ENCODE results near the gene OR51I2.
A peak's percentile ranks its signal among the peaks of the same experiment; 100 is the strongest.

The OR51I2 gene, protein sequence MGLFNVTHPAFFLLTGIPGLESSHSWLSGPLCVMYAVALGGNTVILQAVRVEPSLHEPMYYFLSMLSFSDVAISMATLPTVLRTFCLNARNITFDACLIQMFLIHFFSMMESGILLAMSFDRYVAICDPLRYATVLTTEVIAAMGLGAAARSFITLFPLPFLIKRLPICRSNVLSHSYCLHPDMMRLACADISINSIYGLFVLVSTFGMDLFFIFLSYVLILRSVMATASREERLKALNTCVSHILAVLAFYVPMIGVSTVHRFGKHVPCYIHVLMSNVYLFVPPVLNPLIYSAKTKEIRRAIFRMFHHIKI

DNA sequence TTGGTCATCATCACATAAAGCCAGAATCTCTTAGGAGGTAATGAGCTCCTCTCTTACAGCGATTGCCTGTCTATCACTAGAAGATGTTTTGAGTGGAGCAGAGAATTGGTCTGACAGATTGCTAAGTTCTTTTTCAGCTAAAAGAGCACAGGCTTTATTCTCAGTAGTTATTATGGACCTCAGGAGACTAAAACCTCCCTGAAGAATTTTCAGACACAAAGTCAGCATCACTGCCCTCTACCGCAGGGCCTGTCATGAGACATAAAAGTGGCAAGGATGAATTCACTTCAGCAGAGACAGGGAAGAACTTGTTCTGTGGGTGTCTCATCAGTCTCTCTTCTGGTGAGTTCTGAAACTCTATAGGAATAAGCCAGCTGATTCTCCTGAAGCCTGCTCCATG, at the start of gene OR51I2:
TSS of gene OR51I2 (plus strand) at position 301 of the 400 bp plus-strand sequence. CDS start 4,166 bp downstream, outside the sequence.
- no peak for DNase-seq (ENCODE audit: low spot score)

- DNase-seq (ENCODE audit: low spot score) = no peak
These were observed 44.0 kb upstream of the OR51I2 start for GRCh38 chr11:5405173-5405572.

- no peak for DNase-seq (ENCODE audit: low spot score)
These were observed 28.1 kb upstream of the OR51I2 start for GRCh38 chr11:5420993-5421392.

DNA sequence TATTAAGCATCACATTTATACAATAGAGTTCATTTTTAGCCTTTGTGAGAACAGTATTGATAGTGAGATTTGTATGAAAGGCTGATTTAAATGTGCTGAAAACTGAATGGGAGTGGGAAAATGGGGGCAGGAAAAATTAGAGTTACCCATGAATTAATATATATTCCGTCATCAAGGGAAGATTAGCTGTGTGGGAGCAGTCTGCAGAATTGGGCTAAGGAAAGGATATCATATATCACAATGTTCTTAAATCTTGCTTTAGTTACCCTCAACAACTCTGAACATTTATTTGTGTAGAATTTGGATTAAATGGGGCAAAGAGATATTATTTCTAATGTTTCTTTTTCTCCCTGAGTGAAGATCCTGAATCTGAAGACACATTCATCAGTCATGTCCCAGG, 27.3 kb upstream of the OR51I2 start, which contains the start of gene OR51Q1:
TSS of gene OR51Q1 (plus strand) at position 301 of the 400 bp plus-strand sequence. CDS start at position 391, 90 bp downstream.
- DNase-seq (ENCODE audit: low spot score) = no peak

GRCh38 chr11:5423131-5423530, 26.0 kb upstream of the OR51I2 start:
- DNase-seq (ENCODE audit: low spot score) = no peak

DNA sequence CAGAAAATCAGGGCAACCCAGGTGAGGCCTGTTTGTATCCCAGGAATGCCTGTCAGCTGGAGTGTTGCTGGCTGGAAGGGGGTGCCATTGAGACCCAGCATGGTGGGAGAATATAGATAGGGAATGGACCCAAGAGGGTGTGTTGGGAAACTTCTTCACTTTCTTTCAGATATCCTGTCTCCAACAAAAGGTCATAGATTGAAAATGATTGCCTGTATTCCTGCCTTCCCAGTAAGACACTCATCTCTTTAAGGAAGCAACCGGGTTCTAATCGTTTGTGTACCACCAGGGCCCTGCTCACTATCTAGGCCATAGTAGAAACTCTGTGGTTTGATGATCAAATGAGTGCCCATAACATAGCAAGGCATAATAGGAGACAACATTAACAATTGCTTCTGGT, 7.7 kb upstream of the OR51I2 start, which contains the start of gene OR51I1:
TSS of gene OR51I1 (minus strand) at position 101 of the 400 bp plus-strand sequence. CDS start at position 101, 0 bp downstream.
- no peak for DNase-seq (ENCODE audit: low spot score)

DNA sequence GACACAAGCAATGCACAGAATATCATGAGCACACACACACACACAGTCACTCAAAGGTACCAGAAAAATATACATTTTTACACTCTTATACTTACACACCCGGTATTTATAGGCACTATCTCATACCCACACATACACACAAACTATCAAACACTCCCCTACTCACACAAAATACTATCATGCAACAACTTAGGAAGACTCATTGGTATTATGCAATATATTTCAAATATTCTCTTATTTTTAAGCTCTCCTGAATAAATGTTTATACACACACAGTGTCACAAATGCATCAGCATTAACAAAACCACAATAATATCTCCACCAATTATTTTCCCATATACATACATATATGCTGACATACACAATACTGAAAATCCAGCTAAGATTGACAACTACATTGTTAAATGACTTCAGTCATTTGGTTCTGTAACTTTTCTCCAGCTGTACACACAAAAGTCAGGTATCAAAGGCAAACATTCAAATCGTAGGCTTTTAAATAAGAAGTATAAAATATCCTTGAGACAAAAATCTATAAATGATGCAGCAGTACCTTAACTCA, 5.2 kb upstream of the OR51I2 start:
- DNase-seq (ENCODE audit: low spot score) = no peak

DNA sequence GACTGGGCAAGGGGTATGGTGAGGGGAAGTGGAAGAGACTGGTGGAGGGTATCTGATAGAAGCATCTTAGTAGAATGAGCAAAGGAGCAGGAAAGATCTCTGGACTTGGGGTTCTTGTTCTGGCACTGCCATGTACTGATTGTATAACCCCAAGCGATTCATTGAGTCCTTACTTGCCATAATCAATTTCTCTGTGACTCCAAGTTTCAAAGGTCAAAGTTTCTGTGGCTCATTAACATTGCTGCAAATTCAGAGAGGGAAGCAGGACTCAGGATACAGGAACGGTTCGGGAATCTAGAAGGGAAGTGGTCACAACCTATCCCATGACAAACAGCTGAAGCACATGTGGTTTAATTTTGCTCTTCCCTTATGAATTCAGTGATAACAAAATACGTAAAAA, 309 bp downstream of the OR51I2 start:
- DNase-seq (ENCODE audit: low spot score) = no peak

- DNase-seq (ENCODE audit: low spot score) = no peak
These were observed 12.0 kb downstream of the OR51I2 start for GRCh38 chr11:5460983-5461621.

DNA sequence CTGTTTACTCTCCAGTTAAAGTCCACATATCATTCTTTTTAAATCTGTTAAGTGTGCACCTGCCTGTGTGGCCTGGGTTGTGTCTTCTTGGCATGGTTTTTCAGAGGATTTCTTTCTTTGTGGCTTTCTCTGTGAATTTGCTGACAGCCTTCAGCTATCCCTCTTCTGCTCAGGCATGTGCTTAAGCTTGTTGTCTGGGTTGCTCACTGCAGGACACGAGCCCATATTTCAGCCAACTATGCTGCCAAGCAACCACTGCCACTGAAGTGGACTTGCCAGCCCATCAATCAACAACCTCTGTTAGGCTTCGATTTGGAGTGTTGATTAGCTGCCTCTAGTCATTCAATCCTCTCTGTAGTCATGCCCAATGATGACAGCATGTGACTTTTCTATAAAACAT, 18.4 kb downstream of the OR51I2 start:
- no peak for DNase-seq (ENCODE audit: low spot score)

- DNase-seq (ENCODE audit: low spot score) = no peak
These were observed 24.8 kb downstream of the OR51I2 start for GRCh38 chr11:5473921-5474320.

- DNase-seq (ENCODE audit: low spot score) = peak; percentile 60
These were observed 27.2 kb downstream of the OR51I2 start for GRCh38 chr11:5476186-5476819.

- DNase-seq (ENCODE audit: low spot score) = no peak
These were observed 36.9 kb downstream of the OR51I2 start for GRCh38 chr11:5486003-5486402.

DNA sequence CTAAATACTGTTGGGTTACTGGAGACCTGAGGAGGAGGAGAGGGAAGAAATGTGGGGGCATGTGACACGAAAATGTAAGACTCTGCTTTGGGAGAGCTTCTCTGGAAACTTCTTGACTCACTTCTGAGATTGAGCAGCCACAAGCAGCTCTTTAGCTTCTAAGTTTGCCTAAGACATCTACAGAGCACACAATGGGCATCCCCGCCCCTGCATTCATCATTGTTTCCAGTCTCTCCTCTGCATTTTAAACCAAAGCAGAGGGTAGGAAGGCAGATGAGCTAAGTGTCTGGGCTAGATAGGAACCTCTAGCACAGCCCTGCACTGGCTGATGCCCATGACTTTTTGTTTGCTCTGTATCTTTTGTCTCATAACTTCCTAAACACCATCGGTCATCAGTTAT, 37.3 kb downstream of the OR51I2 start:
- no peak for DNase-seq (ENCODE audit: low spot score)

DNA sequence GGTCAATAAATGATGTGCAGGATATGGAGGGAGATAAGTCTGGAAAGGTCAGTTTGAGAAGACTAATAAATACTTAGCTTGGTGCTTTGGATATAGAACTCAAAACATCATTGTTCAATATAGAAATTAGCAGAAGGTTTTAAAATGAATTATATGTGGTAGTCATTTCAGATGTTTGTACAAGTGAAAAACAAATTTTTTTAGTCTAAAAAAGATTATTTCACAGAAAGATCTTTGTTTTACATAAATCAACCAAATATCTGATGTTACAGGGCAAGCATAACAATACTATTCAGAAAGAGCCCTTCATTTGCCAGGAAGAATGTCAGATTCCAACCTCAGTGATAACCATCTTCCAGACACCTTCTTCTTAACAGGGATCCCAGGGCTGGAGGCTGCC, 39.3 kb downstream of the OR51I2 start, which contains the start of gene OR52D1:
TSS of gene OR52D1 (plus strand) at position 301 of the 400 bp plus-strand sequence. CDS start at position 323, 22 bp downstream.
- DNase-seq (ENCODE audit: low spot score) = no peak

DNA sequence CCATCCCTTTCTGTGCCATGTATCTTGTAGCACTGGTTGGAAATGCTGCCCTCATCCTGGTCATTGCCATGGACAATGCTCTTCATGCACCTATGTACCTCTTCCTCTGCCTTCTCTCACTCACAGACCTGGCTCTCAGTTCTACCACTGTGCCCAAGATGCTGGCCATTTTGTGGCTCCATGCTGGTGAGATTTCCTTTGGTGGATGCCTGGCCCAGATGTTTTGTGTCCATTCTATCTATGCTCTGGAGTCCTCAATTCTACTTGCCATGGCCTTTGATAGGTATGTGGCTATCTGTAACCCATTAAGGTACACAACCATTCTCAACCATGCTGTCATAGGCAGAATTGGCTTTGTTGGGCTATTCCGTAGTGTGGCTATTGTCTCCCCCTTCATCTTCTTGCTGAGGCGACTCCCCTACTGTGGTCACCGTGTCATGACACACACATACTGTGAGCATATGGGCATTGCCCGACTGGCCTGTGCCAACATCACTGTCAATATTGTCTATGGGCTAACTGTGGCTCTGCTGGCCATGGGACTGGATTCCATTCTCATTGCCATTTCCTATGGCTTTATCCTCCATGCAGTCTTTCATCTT, 39.8 kb downstream of the OR51I2 start:
- no peak for DNase-seq (ENCODE audit: low spot score)

DNA sequence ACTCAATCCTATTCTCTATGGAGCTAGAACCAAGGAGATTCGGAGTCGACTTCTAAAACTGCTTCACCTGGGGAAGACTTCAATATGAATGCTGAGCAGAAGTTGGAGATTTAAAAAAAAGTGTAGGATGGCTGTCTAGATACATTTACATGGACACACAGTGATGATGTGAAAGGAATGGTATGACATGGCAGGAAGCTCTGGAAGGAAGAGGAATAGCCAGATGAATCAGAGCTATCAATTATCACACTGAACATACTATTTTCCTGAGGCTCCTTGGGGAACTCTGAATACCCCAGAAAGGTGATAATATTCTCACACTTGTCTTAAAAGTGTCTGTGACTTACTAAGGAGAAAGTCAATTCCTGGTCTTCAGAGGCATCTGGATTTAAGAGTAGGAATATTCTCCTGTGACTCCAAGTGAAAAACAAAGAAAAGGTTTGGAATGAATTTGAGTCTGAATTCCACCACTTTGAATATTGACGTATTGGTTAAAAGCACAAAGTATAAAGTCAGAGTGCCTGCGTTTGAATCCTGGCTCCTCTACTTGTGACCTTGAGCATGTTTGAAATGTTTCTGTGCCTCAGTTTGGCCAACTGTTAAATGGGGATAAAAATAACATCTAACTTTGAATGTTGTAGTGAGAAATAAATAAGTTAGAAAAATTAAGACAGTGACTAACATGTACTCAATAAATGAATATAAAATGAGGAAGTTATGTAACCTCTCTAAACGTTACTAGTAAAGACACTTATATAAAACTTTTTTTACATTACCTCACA, 40.6 kb downstream of the OR51I2 start:
- DNase-seq (ENCODE audit: low spot score) = no peak

- no peak for DNase-seq (ENCODE audit: low spot score)
These were observed 50.5 kb downstream of the OR51I2 start for GRCh38 chr11:5499671-5500070.

DNA sequence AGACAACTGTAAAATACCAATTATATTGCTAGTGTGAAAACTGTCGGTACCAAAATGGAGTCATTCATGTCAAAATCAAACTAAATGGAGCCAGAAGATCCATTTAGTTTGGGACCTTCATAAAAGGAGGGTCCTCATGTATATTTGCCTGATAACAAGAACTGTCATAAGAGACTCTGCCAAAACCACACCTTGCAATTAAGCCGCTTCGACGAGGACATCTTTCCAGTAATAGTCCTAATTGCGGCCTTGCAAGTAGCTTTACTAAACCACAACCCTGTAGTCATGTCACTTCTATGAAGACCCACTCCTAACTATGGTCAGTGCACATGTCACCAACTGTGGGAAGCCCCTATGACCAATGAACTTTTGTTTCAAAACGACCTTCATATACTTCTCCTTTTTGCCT, 51.3 kb downstream of the OR51I2 start:
- no peak for DNase-seq (ENCODE audit: low spot score)

GRCh38 chr11:5504403-5504921, 55.3 kb downstream of the OR51I2 start:
- no peak for DNase-seq (ENCODE audit: low spot score)
